Measurements from ENCODE around the gene MTCL1.

The MTCL1 gene

GRCh38 chr18:8839281-8839680 is 133.9 kb downstream of the MTCL1 start:
- DNase-seq: no peak

GRCh38 chr18:8841781-8842485 is 136.6 kb downstream of the MTCL1 start:
- no peak for DNase-seq

- no peak for DNase-seq
Measured at GRCh38 chr18:8842506-8842905, 137.2 kb downstream of the MTCL1 start.

- no peak for DNase-seq
Measured at GRCh38 chr18:8843005-8843404, 137.6 kb downstream of the MTCL1 start.

- no peak for DNase-seq
Measured at GRCh38 chr18:8844721-8845148, 139.4 kb downstream of the MTCL1 start.

GRCh38 chr18:8845506-8845905 is 140.2 kb downstream of the MTCL1 start:
- DNase-seq: no peak

- no peak for DNase-seq
Measured at GRCh38 chr18:8847066-8847755, 141.9 kb downstream of the MTCL1 start.

- no peak for DNase-seq
Measured at GRCh38 chr18:8847900-8848299, 142.5 kb downstream of the MTCL1 start.

GRCh38 chr18:8848541-8848940 is 143.2 kb downstream of the MTCL1 start:
- no peak for DNase-seq

- no peak for DNase-seq
Measured at GRCh38 chr18:8849696-8850095, 144.3 kb downstream of the MTCL1 start.

- no peak for DNase-seq
Measured at GRCh38 chr18:8851659-8852058, 146.3 kb downstream of the MTCL1 start.

GRCh38 chr18:8854550-8854949 is 149.2 kb downstream of the MTCL1 start:
- no peak for DNase-seq

GRCh38 chr18:8854962-8855361 is 149.6 kb downstream of the MTCL1 start:
- DNase-seq: no peak

- no peak for DNase-seq
Measured at GRCh38 chr18:8856212-8856611, 150.9 kb downstream of the MTCL1 start.

GRCh38 chr18:8856769-8857393 is 151.5 kb downstream of the MTCL1 start:
- DNase-seq: no peak

GRCh38 chr18:8857806-8858205 is 152.4 kb downstream of the MTCL1 start:
- DNase-seq: no peak

GRCh38 chr18:8858888-8859511 is 153.6 kb downstream of the MTCL1 start:
- no peak for DNase-seq

GRCh38 chr18:8860845-8861642 is 155.7 kb downstream of the MTCL1 start:
- no peak for DNase-seq

- DNase-seq: no peak
Measured at GRCh38 chr18:8863427-8863826, 158.1 kb downstream of the MTCL1 start.

GRCh38 chr18:8865934-8866333 is 160.6 kb downstream of the MTCL1 start:
- no peak for DNase-seq

- no peak for DNase-seq
Measured at GRCh38 chr18:8866679-8867078, 161.3 kb downstream of the MTCL1 start.

GRCh38 chr18:8868276-8868675 is 162.9 kb downstream of the MTCL1 start:
- no peak for DNase-seq
